Measurements from ENCODE around the gene ZDHHC14. TPM values are rescaled to one million over a fixed set of nuclear protein-coding genes. Genes with fewer than 3 reads are reported as not detected.

The ZDHHC14 gene
- total and polyA plus RNA-seq, 2 of the 8 experiments (the other 6 are each of a cell fraction or from before 2014, with no cell fraction given) = 2.9 to 5.3 TPM

DNA sequence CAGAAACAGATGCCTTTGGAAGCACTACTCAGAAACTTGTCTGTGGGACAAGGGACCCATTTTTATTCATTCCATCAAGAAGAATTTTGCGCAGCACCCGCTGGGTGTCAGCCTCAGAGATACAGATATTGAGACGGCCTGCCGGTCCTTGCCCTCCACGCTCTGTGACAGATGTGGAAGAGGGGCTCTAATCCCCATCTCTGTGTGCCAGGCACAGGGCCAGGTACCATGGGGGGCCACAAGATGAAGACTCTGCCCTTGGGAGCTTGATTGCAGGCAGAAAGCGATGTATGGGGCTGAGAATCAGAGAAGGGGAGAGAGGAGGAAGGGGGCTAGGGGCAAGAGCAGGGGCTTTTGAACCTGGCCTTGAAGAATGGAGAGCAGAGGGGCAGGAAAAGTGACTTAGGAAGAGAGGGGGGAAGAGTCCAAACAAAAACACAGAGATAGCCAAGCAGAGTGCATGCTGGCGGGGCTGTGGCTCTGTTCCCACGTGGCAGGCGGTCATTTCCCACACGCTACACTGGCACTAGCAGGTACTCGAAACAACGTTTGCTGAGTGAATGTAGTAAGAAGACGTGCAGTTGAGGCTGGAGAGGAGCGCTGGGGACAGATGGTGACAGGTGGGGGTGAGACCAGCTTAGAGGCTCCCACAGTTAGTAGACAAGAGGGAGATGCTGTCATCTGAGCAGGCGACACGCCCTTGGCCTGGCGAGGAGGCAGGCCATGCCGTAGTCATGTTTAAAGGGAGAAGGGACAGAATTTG is 271.8 kb downstream of the ZDHHC14 start (continued):
- TF ChIP-seq RAD21 (IDR thresholded peaks at IDR 0.05 in 1 of 2, conservative IDR thresholded peaks at IDR 0.05 in 1 of 2; ENCODE audit: low read depth in 2 of 2, low read length in 2 of 2) = no peak
- no peak for TF ChIP-seq JUND (IDR thresholded peaks at IDR 0.05; ENCODE audit: low read length)
- no peak for TF ChIP-seq RNF2 (IDR thresholded peaks at IDR 0.05; ENCODE audit: borderline replicate concordance, low read depth, low read length, missing control alignments, poor library complexity, severe bottlenecking)
- TF ChIP-seq POU5F1 (IDR thresholded peaks at IDR 0.05; ENCODE audit: low read depth, low read length) = no peak
- no peak for TF ChIP-seq CBX8 (IDR thresholded peaks at IDR 0.05; ENCODE audit: borderline replicate concordance, low read depth, low read length)
- no peak for TF ChIP-seq SIRT6 (IDR thresholded peaks at IDR 0.05; ENCODE audit: low read length)
- no peak for TF ChIP-seq KDM1A (IDR thresholded peaks at IDR 0.05; ENCODE audit: borderline replicate concordance, low read length)
- TF ChIP-seq PHF8 (conservative IDR thresholded peaks at IDR 0.05; ENCODE audit: low read depth, low read length) = no peak
